ENCODE measurements around the gene KIF5A. TPM values are rescaled to one million over a fixed set of nuclear protein-coding genes. Genes with fewer than 3 reads are reported as not detected.
"Not testable (repeated sequence)": the region's sequence is repeated elsewhere in the genome, so short reads cannot be mapped to it uniquely, and the experiment has no call there.

KIF5A gene
- total RNA-seq: 1 to 10 TPM; 2.1 to 3.2 (median 2.4) TPM

DNA sequence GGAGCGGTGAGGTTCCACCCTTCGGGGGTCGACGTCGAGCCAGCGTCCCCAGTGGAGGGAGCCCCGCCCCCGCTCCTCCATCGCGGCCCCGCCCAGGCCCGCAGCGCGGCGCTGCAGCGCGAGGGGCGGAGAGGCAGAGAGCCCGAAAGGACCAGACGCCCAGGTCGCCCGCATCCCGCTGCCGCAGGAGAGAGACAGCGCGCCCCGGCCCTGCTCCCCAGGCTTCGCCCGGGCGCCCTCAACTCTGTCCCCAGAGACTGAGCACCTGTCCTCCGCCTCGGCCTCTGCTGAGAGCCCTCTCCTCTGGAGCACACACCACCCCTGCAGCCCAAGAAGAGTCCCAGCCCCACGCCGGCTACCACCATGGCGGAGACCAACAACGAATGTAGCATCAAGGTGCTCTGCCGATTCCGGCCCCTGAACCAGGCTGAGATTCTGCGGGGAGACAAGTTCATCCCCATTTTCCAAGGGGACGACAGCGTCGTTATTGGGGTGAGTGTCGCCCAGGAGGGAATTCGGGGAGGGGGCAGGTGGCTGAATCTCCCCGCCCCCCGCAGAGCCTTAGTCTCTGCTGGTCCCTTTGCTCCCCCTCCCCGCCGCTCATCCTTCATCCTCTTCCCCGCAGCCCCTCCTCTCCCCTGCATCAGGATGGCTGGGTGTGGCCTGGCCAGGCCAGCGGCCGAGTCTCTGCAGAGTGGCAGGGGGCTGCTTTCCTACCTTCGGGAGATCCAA, at the start of gene KIF5A:
KIF5A (plus strand) TSS at position 136 of the 732 bp plus-strand sequence; CDS start at position 364, 228 bp downstream.
- DNase-seq (ENCODE audit: extremely low spot score): no peak
- no peaks in the 10 kb centered on the region for H3K9me3 ChIP-seq
- H3K4me3 ChIP-seq: peak within 1 kb of the TSS; percentile 54 to 65 (median 56)
- 27% methylated on average over 5 of the region's 52 CpGs for WGBS
- H3K4me1 ChIP-seq: peaks cover 28 to 34% (median 32%) of the 10 kb centered on the region in 4 donors
- peaks cover 0 to 27% (median 3%) of the 10 kb centered on the region in 4 donors for H3K27me3 ChIP-seq
- TF ChIP-seq EP300 (IDR thresholded peaks at IDR 0.05) (no peak), POLR2A (IDR thresholded peaks at IDR 0.05; ENCODE audit: low read depth) (no peak), CTCF (IDR thresholded peaks at IDR 0.05) (peak in 2 of 3 experiments; percentile 4 to 13), POLR2AphosphoS5 (IDR thresholded peaks at IDR 0.05) (peak; percentile 33 to 49)
- H3K36me3 ChIP-seq: no peaks in the 10 kb centered on the region
- intact Hi-C loops (cut with DNase I): loop anchor here (2.0 kb wide), 1 partner anchor 89 kb away; no protein-coding TSS in a partner anchor
- H3K27ac ChIP-seq (replicated peaks in 1 of 4): peak within 1 kb of the TSS in 2 of 4 donors; percentile 16 to 45

- no peak for DNase-seq (ENCODE audit: extremely low spot score)
- H3K36me3 ChIP-seq: peaks cover 56 to 100% (median 91%) of the 10 kb centered on the region in 4 donors
- no peaks in the 10 kb centered on the region for H3K4me1 ChIP-seq
- 88% methylated on average over 11 of the region's 11 CpGs for WGBS
- H3K27me3 ChIP-seq: no peaks in the 10 kb centered on the region
- no peak overlapping the region for H3K27ac ChIP-seq (replicated peaks in 1 of 4)
- intact Hi-C loops (cut with DNase I): no loop called here
- TF ChIP-seq CTCF (IDR thresholded peaks at IDR 0.05) (no peak), EP300 (IDR thresholded peaks at IDR 0.05) (no peak), POLR2AphosphoS5 (IDR thresholded peaks at IDR 0.05) (no peak), POLR2A (IDR thresholded peaks at IDR 0.05; ENCODE audit: low read depth) (no peak)
- no peak overlapping the region for H3K4me3 ChIP-seq
- no peaks in the 10 kb centered on the region for H3K9me3 ChIP-seq
These were observed 49.6 kb upstream of the KIF5A start for GRCh38 chr12:57500213-57500612.

GRCh38 chr12:57502311-57502969, 47.4 kb upstream of the KIF5A start:
- WGBS: 85% methylated on average over 22 of the region's 22 CpGs
- intact Hi-C loops (cut with DNase I); H3K4me1 ChIP-seq; H3K27me3 ChIP-seq; H3K9me3 ChIP-seq; H3K27ac ChIP-seq (replicated peaks in 1 of 4); DNase-seq (ENCODE audit: extremely low spot score); H3K4me3 ChIP-seq: not testable (repeated sequence)
- peaks cover 69 to 95% (median 87%) of the 10 kb centered on the region in 4 donors for H3K36me3 ChIP-seq

DNA sequence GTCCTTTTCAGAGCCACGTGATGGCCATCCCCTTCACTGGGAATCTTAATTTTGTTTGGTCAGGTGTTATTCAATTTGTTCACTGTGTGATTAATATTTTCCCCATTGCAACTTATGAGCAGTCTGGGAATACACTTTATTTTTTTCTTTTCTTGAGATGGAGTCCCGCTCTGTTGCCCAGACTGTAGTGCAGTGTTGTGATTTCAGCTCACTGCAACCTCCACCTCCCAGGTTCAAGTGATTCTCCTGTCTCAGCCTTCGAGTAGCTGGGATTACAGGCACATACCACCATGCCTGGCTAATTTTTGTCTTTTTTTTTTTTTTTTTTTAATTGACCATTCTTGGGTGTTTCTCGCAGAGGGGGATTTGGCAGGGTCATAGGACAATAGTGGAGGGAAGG, 43.3 kb upstream of the KIF5A start:
- intact Hi-C loops (cut with DNase I); H3K9me3 ChIP-seq; H3K27ac ChIP-seq (replicated peaks in 1 of 4); H3K4me1 ChIP-seq; DNase-seq (ENCODE audit: extremely low spot score); H3K27me3 ChIP-seq; H3K4me3 ChIP-seq: not testable (repeated sequence)
- 77% methylated on average over 4 of the region's 4 CpGs for WGBS
- peaks cover 49 to 94% (median 82%) of the 10 kb centered on the region in 4 donors for H3K36me3 ChIP-seq

DNA sequence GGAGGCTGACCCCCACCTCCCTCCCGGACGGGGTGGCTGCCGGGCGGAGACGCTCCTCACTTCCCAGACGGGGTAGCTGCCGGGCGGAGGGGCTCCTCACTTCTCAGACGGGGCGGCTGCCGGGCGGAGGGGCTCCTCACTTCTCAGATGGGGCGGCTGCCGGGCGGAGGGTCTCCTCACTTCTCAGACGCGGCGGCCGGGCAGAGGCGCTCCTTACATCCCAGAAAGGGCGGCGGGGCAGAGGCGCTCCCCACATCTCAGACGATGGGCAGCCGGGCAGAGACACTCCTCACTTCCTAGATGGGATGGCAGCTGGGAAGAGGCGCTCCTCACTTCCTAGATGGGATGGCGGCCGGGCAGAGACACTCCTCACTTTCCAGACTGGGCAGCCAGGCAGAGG, 42.0 kb upstream of the KIF5A start:
- H3K4me3 ChIP-seq; intact Hi-C loops (cut with DNase I); H3K9me3 ChIP-seq; H3K4me1 ChIP-seq; H3K27me3 ChIP-seq; H3K27ac ChIP-seq (replicated peaks in 1 of 4); DNase-seq (ENCODE audit: extremely low spot score): not testable (repeated sequence)
- no CpG with 5 or more reads among the region's 28 CpGs for WGBS
- H3K36me3 ChIP-seq: peaks cover 55 to 94% (median 84%) of the 10 kb centered on the region in 4 donors

DNA sequence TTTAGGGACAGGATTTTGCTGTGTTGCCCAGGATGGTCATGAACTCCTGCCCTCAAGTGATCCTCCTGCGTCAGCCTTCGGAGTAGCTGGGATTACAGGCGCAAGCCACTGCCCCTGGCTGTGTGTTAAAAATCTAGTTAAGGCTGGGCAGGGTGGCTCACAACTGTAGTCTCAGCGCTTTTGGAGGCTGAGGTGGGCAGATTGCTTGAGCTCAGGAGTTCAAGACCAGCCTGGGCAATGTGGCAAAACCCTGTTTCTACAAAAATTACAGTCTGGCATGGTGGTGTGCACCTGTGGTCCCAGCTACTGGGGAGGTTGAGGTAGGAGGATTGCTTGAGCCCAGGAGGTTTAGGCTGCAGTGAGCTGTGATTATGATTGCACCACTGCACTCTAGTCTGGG, 38.7 kb upstream of the KIF5A start:
- 100% methylated on average over 4 of the region's 4 CpGs for WGBS
- peaks cover 54 to 94% (median 83%) of the 10 kb centered on the region in 4 donors for H3K36me3 ChIP-seq

More for the DNA sequence above, 38.7 kb upstream of the KIF5A start:
- TF ChIP-seq POLR2A (IDR thresholded peaks at IDR 0.05; ENCODE audit: low read depth): no peak
- TF ChIP-seq POLR2AphosphoS5 (IDR thresholded peaks at IDR 0.05): no peak
- no peak for TF ChIP-seq EP300 (IDR thresholded peaks at IDR 0.05)
- TF ChIP-seq CTCF (IDR thresholded peaks at IDR 0.05): no peak
- H3K4me1 ChIP-seq: peaks cover 0 to 5% (median 0%) of the 10 kb centered on the region in 4 donors
- H3K27ac ChIP-seq (replicated peaks in 1 of 4): no peak overlapping the region
- no peak overlapping the region for H3K4me3 ChIP-seq
- H3K9me3 ChIP-seq: no peaks in the 10 kb centered on the region
- intact Hi-C loops (cut with DNase I): no loop called here
- H3K27me3 ChIP-seq: no peaks in the 10 kb centered on the region
- no peak for DNase-seq (ENCODE audit: extremely low spot score)

Measured in esophagus muscularis mucosa (tissue), 4 donors.